Measurements from ENCODE around the gene RNPEP. TPM values are rescaled to one million over a fixed set of nuclear protein-coding genes. Genes with fewer than 3 reads are reported as not detected.
A peak's percentile ranks its signal among the peaks of the same experiment; 100 is the strongest.

RNPEP gene
- total and polyA plus RNA-seq, 4 experiments from 2014 or later = 25.9 to 41.4 (median 29.7) TPM

DNA sequence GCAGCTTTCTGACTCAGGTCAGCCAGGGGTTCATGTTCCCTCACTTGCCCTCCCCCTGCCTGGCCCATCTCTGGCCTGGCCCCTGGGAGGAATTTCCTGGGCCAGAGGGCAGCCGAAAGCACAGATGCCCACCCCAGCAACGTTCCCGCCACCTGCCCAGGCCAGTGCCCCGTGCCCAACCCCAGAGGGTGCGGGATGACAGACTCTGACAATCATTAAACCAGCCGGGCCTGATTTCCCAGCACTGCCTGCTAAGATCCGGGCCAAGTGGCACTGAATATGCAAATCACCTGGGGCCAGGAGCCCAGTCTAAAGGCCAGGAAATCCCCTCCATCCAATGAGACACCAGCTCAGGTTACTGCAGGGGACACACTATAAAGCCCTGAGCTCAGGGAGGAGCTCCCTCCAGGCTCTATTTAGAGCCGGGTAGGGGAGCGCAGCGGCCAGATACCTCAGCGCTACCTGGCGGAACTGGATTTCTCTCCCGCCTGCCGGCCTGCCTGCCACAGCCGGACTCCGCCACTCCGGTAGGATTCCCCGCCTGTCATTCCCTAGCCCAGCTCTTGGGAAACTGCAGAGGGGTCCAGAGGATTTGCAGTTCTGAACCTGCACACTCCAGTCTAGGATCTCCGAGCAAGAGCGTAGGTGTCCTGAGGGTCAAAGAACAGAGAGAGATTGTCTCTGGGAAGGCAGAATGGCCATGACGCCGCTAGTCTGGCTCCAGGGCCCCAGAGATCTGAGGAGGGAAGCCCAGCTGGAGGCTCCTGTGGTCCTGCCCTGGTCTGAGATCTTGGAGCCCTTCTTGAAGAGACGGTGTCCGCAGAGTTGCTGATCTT is 27.9 kb downstream of the RNPEP start, which contains the start of gene ELF3:
TSS of gene ELF3 (plus strand) at position 408 of the 836 bp plus-strand sequence. CDS start 550 bp downstream, outside the sequence.
- CTCF ChIA-PET (ENCODE audit: partially characterized antibody) = interaction anchor here (0.9 to 4.1 kb wide), 4 partner anchors 11 to 124 kb away, joined by 3 to 24 read pairs (median 3); no protein-coding TSS in a partner anchor
- H3K27ac Mint-ChIP-seq = peak within 1 kb of the TSS in 1 of 7 donors; percentile 43
- intact Hi-C loops (cut with micrococcal nuclease) = no loop called here
- no peak within 1 kb of the TSS for H3K4me3 Mint-ChIP-seq
- no peak for DNase-seq
- H3K36me3 Mint-ChIP-seq = peaks cover 7 to 17% of the 10 kb centered on the region in 2 donors
- H3K27me3 Mint-ChIP-seq = peaks cover 0 to 2% of the 10 kb centered on the region in 2 donors
- no peaks in the 10 kb centered on the region for H3K4me1 ChIP-seq (ENCODE audit: insufficient read depth, low read length)
- H3K27me3 ChIP-seq (ENCODE audit: insufficient read depth, low read length) = no peaks in the 10 kb centered on the region
- H3K4me1 Mint-ChIP-seq = no peaks in the 10 kb centered on the region
- no peaks in the 10 kb centered on the region for H3K9me3 ChIP-seq (ENCODE audit: control insufficient read depth in 1 of 2, low read length in 2 of 2)
- no peaks in the 10 kb centered on the region for H3K9me3 Mint-ChIP-seq
- H3K27ac ChIP-seq (ENCODE audit: low read depth, low read length) = no peak within 1 kb of the TSS
- H3K4me3 ChIP-seq (ENCODE audit: low read length in 2 of 2) = no peak within 1 kb of the TSS
- POLR2A ChIA-PET (ENCODE audit: partially characterized antibody) = no interaction called here
- peaks cover 3% of the 10 kb centered on the region for H3K36me3 ChIP-seq (ENCODE audit: insufficient read depth, low read length)

DNA sequence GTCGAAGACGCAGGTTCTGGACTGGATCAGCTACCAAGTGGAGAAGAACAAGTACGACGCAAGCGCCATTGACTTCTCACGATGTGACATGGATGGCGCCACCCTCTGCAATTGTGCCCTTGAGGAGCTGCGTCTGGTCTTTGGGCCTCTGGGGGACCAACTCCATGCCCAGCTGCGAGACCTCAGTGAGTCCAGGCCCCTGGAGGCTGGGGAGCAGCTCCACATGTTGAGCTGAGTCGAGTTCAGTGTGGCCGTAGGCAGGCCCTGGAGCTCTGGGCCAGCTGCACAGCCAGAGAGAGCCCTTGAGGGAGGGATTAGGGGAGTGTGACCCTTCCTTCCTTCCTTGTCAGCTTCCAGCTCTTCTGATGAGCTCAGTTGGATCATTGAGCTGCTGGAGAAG is 29.5 kb downstream of the RNPEP start:
- ChIA-PET CTCF (ENCODE audit: partially characterized antibody) (interaction anchor here (0.7 to 2.0 kb wide), 6 partner anchors 10 to 124 kb away, joined by 3 to 6 read pairs (median 4); no protein-coding TSS in a partner anchor), POLR2A (ENCODE audit: partially characterized antibody) (no interaction called here)
- Histone ChIP-seq H3K27ac (ENCODE audit: low read depth, low read length) (no peak overlapping the region), H3K4me3 (ENCODE audit: low read length in 2 of 2) (no peak overlapping the region), H3K36me3 (ENCODE audit: insufficient read depth, low read length) (no peaks in the 10 kb centered on the region), H3K27me3 (ENCODE audit: insufficient read depth, low read length) (no peaks in the 10 kb centered on the region), H3K9me3 (ENCODE audit: control insufficient read depth in 1 of 2, low read length in 2 of 2) (no peaks in the 10 kb centered on the region), H3K4me1 (ENCODE audit: insufficient read depth, low read length) (no peaks in the 10 kb centered on the region)
- Mint-ChIP-seq H3K27ac (no peak overlapping the region), H3K36me3 (peaks cover 0 to 7% of the 10 kb centered on the region in 2 donors), H3K4me3 (no peak overlapping the region), H3K27me3 (peaks cover 2 to 9% of the 10 kb centered on the region in 2 donors), H3K9me3 (no peaks in the 10 kb centered on the region), H3K4me1 (no peaks in the 10 kb centered on the region)
- DNase-seq = no peak
- intact Hi-C loops (cut with micrococcal nuclease) = no loop called here

DNA sequence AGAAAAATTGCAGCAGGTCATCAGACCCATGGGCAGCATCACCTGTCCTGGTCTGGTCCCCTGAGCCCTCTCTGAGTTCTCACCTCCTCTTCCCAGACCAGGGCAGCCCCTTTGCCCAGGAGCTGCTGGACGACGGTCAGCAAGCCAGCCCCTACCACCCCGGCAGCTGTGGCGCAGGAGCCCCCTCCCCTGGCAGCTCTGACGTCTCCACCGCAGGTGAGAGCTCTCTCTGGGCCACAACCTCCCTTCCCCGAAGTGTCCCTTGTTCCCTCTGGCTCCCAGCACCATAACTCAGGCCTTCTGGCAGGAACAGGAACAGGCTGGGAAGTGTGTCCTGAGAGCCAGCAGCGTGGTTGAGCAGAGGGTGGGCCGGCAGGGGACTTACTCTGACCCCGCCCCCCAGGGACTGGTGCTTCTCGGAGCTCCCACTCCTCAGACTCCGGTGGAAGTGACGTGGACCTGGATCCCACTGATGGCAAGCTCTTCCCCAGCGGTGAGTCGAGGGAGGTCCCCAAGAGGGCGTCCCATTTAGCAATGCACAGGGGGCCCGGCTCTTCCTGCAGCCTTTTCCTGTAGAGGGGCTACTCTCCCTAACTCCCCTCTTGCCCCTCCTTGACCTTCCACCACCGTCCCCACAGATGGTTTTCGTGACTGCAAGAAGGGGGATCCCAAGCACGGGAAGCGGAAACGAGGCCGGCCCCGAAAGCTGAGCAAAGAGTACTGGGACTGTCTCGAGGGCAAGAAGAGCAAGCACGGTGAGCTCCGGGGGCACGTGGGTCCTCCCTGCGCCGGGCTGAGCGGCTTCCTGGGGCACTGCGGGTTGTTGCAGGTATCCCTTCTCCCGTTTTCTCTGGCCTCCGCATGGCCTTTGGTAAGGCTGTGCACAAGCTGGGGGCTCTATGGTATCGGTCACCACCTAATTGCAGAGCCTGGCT is 30.4 kb downstream of the RNPEP start:
- Histone ChIP-seq H3K9me3 (ENCODE audit: control insufficient read depth in 1 of 2, low read length in 2 of 2) (no peaks in the 10 kb centered on the region), H3K27ac (ENCODE audit: low read depth, low read length) (no peak overlapping the region), H3K4me3 (ENCODE audit: low read length in 2 of 2) (no peak overlapping the region), H3K36me3 (ENCODE audit: insufficient read depth, low read length) (no peaks in the 10 kb centered on the region), H3K4me1 (ENCODE audit: insufficient read depth, low read length) (no peaks in the 10 kb centered on the region), H3K27me3 (ENCODE audit: insufficient read depth, low read length) (no peaks in the 10 kb centered on the region)
- H3K27me3 Mint-ChIP-seq = peaks cover 3 to 10% of the 10 kb centered on the region in 2 donors
- intact Hi-C loops (cut with micrococcal nuclease) = no loop called here
- no peak for DNase-seq
- ChIA-PET CTCF (ENCODE audit: partially characterized antibody) (interaction anchor here (0.9 to 2.0 kb wide), 5 partner anchors 11 to 123 kb away, joined by 3 to 6 read pairs (median 4); no protein-coding TSS in a partner anchor), POLR2A (ENCODE audit: partially characterized antibody) (no interaction called here)
- H3K4me3 Mint-ChIP-seq = no peak overlapping the region
- H3K27ac Mint-ChIP-seq = no peak overlapping the region
- no peaks in the 10 kb centered on the region for H3K9me3 Mint-ChIP-seq
- no peaks in the 10 kb centered on the region for H3K4me1 Mint-ChIP-seq
- no peaks in the 10 kb centered on the region for H3K36me3 Mint-ChIP-seq

DNA sequence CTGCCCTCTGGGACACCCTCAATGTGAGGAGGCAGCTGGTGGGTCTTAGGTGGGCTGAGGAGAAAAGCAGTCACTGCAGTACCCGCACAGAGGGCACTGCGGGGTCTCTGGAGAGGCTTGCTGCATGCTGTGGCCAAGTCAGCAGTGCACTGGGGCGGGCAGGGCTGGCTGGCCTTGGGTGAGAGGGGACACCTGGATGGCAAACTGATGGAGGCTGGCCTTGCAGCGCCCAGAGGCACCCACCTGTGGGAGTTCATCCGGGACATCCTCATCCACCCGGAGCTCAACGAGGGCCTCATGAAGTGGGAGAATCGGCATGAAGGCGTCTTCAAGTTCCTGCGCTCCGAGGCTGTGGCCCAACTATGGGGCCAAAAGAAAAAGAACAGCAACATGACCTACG is 31.2 kb downstream of the RNPEP start:
- peaks cover 3 to 10% of the 10 kb centered on the region in 2 donors for H3K27me3 Mint-ChIP-seq
- POLR2A ChIA-PET (ENCODE audit: partially characterized antibody) = no interaction called here
- H3K27me3 ChIP-seq (ENCODE audit: insufficient read depth, low read length) = no peaks in the 10 kb centered on the region
- no peaks in the 10 kb centered on the region for H3K9me3 ChIP-seq (ENCODE audit: control insufficient read depth in 1 of 2, low read length in 2 of 2)
- H3K4me1 ChIP-seq (ENCODE audit: insufficient read depth, low read length) = no peaks in the 10 kb centered on the region
- no peak overlapping the region for H3K27ac ChIP-seq (ENCODE audit: low read depth, low read length)
- intact Hi-C loops (cut with micrococcal nuclease) = no loop called here
- CTCF ChIA-PET (ENCODE audit: partially characterized antibody) = interaction anchor here (2.0 kb wide), 1 partner anchor 14 kb away, joined by 5 read pairs; no protein-coding TSS in a partner anchor
- H3K36me3 Mint-ChIP-seq = no peaks in the 10 kb centered on the region
- no peak for DNase-seq
- no peaks in the 10 kb centered on the region for H3K36me3 ChIP-seq (ENCODE audit: insufficient read depth, low read length)
- H3K9me3 Mint-ChIP-seq = no peaks in the 10 kb centered on the region
- H3K4me3 Mint-ChIP-seq = no peak overlapping the region
- H3K4me3 ChIP-seq (ENCODE audit: low read length in 2 of 2) = no peak overlapping the region
- no peak overlapping the region for H3K27ac Mint-ChIP-seq
- no peaks in the 10 kb centered on the region for H3K4me1 Mint-ChIP-seq

DNA sequence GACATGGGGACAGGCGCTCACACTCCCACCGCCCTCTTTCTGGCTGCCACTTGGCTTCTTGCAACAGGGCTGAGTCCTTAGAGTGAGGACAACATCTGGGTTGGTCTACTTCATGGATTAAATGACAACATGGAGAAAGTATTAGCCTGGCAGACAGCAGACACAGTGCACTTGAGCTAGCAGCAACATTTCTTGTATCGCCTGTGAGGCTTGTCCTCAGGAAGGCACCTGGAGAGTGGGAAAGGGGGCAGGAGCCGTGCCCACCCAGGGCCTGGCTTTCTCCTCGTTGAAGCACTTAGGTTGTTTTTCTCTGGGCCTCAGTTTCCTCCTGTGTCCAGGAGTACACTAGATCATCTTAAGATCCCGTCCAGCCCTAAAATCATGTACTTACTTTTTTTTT is 31.6 kb downstream of the RNPEP start:
- Histone ChIP-seq H3K4me1 (ENCODE audit: insufficient read depth, low read length) (no peaks in the 10 kb centered on the region), H3K36me3 (ENCODE audit: insufficient read depth, low read length) (no peaks in the 10 kb centered on the region), H3K27me3 (ENCODE audit: insufficient read depth, low read length) (no peaks in the 10 kb centered on the region), H3K4me3 (ENCODE audit: low read length in 2 of 2) (no peak overlapping the region), H3K9me3 (ENCODE audit: control insufficient read depth in 1 of 2, low read length in 2 of 2) (no peaks in the 10 kb centered on the region), H3K27ac (ENCODE audit: low read depth, low read length) (no peak overlapping the region)
- Mint-ChIP-seq H3K36me3 (no peaks in the 10 kb centered on the region), H3K9me3 (no peaks in the 10 kb centered on the region), H3K4me3 (no peak overlapping the region), H3K4me1 (no peaks in the 10 kb centered on the region), H3K27ac (no peak overlapping the region), H3K27me3 (peaks cover 7 to 14% of the 10 kb centered on the region in 2 donors)
- DNase-seq = no peak
- ChIA-PET CTCF (ENCODE audit: partially characterized antibody) (no interaction called here), POLR2A (ENCODE audit: partially characterized antibody) (no interaction called here)
- intact Hi-C loops (cut with micrococcal nuclease) = no loop called here

DNA sequence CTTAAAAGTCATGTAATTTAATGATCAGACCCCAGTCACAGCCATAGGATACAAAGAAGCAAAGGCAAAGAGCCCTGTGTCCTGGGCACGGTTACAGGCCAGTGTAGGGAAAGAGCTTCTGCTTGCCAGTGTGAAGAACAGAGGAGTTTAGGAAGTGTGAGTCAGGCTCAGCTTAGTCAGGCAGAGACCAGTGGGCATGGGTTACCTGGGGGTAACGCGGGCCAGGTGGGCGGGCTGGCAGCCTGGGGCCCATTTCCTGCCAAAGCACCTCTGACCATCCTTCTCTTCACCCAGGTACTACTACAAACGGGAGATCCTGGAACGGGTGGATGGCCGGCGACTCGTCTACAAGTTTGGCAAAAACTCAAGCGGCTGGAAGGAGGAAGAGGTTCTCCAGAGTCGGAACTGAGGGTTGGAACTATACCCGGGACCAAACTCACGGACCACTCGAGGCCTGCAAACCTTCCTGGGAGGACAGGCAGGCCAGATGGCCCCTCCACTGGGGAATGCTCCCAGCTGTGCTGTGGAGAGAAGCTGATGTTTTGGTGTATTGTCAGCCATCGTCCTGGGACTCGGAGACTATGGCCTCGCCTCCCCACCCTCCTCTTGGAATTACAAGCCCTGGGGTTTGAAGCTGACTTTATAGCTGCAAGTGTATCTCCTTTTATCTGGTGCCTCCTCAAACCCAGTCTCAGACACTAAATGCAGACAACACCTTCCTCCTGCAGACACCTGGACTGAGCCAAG is 32.6 kb downstream of the RNPEP start:
- H3K4me3 ChIP-seq (ENCODE audit: low read length in 2 of 2) = no peak overlapping the region
- H3K27ac Mint-ChIP-seq = no peak overlapping the region
- ChIA-PET POLR2A (ENCODE audit: partially characterized antibody) (no interaction called here), CTCF (ENCODE audit: partially characterized antibody) (interaction anchor here (1.7 kb wide), 1 partner anchor 119 kb away, joined by 3 read pairs; no protein-coding TSS in a partner anchor)
- H3K4me3 Mint-ChIP-seq = no peak overlapping the region
- no peaks in the 10 kb centered on the region for H3K36me3 Mint-ChIP-seq
- H3K4me1 ChIP-seq (ENCODE audit: insufficient read depth, low read length) = no peaks in the 10 kb centered on the region
- peaks cover 7 to 14% of the 10 kb centered on the region in 2 donors for H3K27me3 Mint-ChIP-seq
- no peaks in the 10 kb centered on the region for H3K9me3 Mint-ChIP-seq
- no peaks in the 10 kb centered on the region for H3K36me3 ChIP-seq (ENCODE audit: insufficient read depth, low read length)
- H3K4me1 Mint-ChIP-seq = no peaks in the 10 kb centered on the region
- H3K27me3 ChIP-seq (ENCODE audit: insufficient read depth, low read length) = no peaks in the 10 kb centered on the region
- no peak overlapping the region for H3K27ac ChIP-seq (ENCODE audit: low read depth, low read length)
- intact Hi-C loops (cut with micrococcal nuclease) = no loop called here
- no peaks in the 10 kb centered on the region for H3K9me3 ChIP-seq (ENCODE audit: control insufficient read depth in 1 of 2, low read length in 2 of 2)
- DNase-seq = no peak

Measured in CD4-positive, alpha-beta memory T cell (primary cell).